GM19455 (cell line): ENCODE results near the gene ENG.
A peak's percentile ranks its signal among the peaks of the same experiment; 100 is the strongest.
"Not testable (repeated sequence)": the region's sequence is repeated elsewhere in the genome, so short reads cannot be mapped to it uniquely, and the experiment has no call there.

Experiments used
- ATAC-seq: cut with Tn5 transposase; IDR thresholded peaks from one replicate; pipeline ENCODE4 v1.9.1; 2021; ENCODE audit not compliant: unreplicated experiment

ENG gene

DNA sequence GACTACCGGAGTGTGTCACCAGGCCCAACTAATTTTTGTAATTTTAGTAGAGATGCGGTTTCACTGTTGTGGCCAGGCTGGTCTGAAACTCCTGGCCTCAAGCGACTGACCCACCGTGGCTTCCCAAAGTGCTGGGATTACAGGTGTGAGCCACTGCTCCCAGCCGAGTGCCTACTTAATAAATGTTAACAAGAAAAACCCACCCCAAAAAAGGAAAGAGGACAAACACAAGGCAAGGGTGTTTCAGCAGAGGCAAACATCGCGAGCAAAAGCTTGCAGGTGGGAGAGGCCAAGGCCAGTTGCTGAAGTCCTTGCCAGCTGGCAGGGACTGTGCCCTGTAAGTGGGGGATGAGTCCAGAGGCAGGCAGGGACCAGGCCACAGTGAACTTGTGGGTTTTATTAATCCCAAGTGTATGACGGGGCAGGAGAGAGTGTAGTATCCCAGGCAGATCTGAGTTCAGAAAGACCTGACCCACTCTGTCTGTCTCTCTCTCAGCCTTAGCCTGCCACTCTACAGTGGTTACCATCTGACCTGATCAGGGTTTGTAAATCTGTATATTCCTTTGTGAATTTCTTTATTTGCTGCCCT is 58.1 kb downstream of the ENG start:
- no peak for ATAC-seq

DNA sequence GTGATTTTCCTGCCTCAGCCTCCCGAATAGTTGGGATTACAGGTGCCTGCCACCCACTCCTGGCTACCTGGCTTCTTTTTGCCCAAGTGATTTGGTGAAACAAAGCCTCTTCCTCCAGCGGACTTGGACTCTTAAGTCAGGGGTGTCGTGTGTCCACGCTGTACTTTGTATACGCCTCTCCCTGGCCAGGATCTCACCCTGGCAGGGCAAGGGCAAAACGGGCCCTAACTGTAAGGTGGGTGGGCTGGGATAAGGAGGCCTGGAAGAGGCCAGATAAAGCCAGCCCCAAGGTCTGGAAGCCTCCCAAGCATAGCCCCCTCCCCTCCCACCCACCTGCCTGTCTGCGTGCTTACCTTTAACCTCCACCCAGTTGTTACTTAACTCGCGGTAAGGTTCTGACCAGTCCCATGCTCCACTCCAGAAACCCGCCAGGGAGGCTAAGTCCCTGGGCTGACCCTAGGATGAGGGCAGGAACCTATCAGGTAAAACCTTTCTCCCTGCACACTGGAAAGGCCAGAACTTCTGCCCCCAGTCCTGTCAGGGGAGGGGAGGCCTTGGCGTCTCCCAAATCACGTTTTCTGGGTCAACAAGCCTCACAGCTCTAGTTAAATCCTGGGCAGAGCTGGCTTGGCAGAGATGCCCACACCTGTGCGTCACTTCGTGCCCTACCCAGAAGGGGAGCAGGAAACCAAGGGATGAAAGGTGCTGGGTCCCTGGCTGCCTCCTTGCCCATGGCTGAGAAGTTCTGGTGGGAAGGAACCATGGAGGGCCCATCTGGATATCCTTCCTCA is 60.3 kb downstream of the ENG start:
- ATAC-seq = no peak

DNA sequence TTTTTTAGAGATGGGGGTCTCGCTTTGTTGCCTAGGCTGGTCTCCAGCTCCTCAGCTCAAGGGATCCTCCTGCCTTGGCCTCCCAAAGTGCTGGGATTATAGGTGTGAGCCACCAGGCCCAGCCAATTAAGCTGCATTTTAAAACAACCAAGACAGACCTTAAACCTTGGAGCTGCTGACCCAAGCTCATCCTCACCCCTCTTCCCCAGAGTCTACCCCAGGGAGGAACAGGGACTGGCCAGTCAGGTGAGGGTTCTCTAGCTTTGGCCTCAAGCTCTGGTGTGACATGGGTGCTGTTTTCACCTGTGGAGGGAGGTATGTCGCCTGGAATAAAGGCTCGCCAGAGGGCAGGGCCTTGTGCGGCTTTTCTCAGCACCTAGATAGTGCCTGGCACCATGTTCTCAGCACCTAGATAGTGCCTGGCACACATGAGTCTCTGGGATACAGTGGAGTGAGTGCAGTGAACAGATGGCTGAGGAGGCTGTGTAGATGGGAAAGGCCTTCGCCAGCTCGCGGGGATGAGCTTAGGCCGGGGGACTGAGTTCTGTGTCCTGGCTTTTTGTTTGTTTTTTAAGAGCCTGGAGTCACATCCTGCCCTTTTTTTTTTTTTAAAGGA is 61.3 kb downstream of the ENG start:
- no peak for ATAC-seq

DNA sequence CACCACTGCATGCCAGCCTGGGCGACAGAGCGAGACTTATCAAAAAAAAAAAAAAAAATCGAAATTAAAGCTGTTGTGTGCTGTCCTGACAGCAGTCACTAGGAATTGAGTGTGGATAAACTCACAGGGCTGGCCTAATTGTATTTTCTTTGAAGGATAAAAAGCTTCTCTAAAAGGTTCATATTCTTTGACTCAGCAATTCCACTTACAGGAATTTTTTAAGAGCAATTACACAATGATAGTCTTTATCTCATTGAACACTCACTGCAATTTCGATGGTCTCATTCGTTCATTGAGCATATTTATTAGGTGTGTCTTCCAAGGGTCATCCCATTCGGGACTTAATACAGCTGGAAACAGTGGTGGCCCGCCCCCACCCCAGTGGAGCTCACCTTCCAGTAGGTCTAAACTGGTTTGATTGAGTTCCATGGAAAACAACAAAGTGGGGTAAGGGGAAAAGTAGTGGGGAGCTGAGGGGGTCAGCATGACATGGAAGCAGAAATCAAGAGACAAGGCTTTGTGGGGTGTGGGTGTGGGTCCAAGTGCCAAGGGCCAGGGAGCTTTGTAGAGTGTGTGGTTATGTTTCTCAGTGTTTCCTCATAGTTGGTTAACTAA is 61.9 kb downstream of the ENG start:
- ATAC-seq = no peak

DNA sequence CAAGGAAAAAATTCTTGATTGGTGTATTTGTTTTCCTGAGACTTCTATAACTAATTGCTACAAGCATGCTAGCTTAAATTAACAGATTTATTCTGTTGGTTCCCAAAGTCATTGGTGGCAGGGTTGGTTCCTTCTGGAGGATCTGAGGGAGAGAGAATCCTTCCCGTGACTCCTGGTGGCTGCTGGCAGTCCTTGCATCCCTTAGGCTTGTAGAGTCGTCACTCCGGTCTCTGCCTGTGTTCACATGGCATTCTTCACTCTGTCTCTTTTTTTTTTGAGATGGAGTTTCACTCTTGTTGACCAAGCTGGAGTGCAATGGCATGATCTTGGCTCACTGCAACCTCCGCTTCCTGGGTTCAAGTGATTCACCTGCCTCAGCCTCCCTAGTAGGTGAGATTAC is 63.4 kb downstream of the ENG start:
- no peak for ATAC-seq

DNA sequence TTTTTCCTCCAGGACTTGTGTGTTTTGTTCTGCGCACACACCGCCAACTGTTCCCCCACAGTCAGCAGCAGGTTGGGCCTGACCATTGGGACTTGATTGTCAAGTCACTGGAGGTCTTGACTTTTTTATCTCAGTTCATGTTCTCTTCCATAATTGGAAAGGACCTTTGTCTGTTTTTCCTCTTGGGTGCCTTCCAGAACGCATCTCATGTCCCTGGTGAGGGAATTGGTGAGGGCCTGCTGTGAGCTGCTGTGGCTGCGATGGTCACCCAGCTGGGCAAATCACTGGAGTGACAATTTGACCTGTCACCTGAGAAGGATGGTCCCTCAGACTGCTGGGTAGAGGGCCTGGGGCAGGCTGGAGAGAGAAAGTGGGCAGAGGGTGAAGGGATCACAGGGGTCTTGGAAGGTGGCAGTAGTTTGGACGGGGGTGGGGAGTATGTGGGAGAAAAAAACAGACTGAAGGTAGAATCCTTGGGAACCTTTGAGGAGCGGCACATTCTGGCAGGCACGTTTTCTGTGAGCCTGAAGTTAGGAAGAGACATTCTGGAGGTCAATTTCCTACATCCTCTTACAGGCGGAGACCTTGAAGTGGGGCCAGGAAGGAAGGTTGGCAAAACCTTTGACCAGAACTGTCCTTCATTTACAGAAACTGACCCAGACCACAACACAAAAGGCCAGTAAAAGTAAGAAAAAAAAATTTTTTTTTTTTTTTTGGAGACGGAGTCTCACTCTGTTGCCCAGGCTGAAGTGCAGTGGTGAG is 64.2 kb downstream of the ENG start:
- no peak for ATAC-seq

DNA sequence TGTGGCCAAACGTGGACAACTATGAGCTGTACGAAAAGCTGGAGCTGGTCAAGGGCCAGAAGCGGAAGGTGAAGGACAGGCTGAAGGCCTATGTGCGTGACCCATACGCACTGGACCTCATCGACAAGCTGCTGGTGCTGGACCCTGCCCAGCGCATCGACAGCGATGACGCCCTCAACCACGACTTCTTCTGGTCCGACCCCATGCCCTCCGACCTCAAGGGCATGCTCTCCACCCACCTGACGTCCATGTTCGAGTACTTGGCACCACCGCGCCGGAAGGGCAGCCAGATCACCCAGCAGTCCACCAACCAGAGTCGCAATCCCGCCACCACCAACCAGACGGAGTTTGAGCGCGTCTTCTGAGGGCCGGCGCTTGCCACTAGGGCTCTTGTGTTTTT is 65.3 kb downstream of the ENG start:
- ATAC-seq = no peak

DNA sequence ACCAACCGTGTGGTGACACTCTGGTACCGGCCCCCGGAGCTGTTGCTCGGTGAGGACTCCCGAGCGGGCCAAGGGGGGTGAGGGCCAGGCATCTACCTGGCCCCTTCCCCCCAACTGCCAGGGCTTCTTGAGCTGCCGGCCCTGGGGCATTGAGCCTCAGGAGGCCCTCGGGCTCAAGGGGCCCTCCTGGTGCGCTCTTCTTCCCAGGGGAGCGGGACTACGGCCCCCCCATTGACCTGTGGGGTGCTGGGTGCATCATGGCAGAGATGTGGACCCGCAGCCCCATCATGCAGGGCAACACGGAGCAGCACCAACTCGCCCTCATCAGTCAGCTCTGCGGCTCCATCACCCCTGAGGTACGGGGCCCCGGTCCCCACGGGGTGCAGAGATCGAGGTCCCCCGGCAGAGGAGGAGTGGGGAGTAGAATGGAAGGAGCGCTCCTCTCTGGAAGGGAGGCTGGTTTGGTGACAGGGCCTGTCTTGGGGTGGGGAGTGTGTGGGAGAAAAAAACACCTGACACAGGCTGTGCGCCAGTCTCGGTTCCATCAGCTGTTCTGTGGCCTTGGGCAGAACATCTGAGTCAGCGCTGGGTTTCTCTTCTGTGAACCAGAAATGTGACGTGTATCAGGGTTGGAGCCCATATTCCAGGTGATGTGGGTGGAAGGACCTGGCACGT is 66.0 kb downstream of the ENG start:
- no peak for ATAC-seq

DNA sequence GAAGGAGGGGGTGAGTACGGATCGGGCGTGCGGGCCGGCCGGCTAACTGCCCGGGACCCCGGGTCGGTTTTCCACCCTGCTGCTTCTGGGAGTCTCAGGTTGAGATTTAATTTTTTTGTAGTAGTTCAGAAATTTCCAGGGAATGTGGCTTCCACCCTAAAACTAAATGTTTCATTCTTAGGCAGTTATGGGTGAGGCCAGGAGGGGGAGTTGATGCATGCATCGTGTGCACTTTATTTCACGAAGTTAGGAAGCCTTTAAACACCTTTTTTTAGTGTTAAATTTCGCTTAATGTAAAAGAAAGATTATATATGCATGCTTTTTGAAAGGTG is 67.7 kb downstream of the ENG start:
- ATAC-seq = no peak

DNA sequence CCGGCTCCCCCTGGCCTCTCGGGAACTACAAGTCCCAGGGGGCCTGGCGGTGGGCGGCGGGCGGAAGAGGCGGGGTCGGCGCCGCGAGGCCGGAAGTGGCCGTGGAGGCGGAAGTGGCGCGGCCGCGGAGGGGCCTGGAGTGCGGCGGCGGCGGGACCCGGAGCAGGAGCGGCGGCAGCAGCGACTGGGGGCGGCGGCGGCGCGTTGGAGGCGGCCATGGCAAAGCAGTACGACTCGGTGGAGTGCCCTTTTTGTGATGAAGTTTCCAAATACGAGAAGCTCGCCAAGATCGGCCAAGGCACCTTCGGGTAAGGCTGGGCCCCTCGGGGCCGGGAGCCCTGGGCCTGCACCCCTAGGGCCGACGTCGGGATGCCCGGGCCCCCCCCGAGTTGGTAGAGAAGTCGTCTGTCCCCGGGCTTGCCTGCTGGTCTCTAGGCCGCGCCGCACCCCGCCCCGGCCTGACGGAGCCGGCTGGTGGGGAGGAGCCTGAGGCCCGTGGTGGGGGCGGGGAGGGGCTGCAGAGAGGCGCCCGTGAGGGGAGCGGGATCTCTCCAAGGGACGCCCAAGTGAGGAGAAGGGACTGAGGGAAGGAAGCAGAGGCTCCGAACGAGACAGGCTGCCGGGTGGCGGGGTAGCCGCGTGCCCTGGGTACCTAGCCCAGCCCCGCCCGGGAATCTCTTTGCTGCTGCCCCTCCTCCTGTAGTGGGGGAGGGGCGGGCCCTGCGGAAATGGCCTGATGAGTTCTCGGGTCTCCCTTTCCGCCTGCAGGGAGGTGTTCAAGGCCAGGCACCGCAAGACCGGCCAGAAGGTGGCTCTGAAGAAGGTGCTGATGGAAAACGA is 68.3 kb downstream of the ENG start, which contains the start of gene CDK9:
Gene CDK9, plus strand, starts transcription at position 102 of the 840 bp plus-strand sequence. Its CDS starts 115 bp downstream, at position 217.
- peak; percentile 68 for ATAC-seq

DNA sequence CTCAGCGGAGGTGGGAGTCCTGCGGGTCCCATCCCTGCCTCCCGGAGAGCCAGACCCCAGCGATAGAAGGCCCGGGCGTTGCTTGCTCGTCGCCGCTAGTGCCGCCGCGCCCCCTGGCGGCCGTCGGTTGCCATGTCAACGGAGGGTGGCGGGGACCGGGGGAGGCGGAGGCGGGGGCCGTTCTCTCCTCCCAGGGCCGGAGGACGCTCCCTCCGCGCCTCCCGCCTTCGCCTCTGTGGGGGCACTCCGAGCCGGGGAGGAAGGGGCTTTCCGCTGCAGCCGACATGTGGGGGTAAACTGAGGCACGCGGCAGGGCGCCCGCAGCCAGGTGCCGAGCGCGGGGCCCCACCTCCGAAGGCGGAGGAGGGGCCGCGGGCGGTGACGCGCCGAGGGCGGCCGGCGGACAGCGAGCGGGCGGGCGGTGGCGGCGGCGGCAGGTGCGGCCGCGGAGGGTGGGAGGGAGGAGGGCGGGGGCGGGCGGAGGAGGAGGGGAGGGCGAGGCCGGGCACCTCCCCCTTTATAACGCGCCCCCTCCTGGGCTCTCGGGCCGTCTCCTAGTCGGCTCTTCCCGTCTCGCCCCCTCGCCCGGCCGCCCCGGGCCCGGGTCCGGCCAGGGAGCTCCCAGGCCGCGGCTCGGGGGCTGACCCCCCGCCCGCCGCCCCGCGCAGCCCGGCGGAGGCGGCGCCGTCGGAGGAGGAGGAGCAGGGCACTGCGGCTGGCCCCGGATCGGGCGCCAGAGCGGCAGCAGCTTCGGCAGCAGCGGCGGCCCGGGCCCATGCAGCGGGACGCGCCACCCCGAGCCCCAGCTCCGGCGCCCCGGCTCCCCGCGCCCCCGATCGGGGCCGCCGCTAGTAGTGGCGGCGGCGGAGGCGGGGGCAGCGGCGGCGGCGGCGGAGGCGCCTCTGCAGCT is 69.2 kb downstream of the ENG start:
- ATAC-seq = peak; percentile 45

DNA sequence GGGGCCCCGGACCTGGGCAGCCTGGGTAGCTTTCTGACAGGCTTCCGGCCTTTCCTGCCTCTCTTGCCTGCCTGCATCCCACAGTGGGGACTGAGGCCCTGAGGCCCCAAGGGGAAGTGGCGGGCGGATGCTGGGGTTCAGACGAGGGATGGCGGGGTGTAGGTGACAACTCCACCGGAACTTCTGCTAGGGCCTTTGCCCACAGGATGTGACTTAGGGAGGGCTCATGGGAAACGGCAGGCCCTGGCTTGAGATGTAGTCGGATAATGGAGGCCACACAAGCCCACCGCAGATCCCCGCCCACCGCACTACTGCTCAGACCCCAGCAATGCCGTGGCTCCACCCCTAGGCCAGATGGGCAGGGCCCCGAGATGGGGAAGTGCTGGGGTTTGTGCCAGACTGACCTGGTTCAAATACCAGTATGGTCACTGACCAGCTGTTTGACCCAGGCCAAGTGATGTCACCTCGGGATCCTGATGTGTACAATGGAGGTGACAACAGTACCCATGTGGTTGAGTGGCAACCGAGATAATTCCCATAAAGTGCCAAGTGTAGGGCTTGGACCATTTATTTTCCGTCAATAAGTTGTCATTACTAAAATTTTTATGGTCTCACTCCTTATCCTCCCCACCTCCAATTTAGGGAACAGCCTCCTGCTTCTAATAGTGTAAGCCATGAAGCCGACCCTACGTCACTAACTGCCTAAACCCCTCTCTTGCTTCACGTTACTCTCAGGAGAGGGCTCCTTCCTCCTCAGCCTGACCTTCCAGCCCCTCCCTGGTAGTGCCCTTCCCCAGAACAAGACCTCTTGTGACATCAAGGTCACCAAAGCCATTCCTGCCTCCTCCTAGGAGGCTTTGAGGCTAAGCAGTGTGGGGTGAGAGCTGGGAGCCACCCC is 71.1 kb downstream of the ENG start:
- no peak for ATAC-seq

DNA sequence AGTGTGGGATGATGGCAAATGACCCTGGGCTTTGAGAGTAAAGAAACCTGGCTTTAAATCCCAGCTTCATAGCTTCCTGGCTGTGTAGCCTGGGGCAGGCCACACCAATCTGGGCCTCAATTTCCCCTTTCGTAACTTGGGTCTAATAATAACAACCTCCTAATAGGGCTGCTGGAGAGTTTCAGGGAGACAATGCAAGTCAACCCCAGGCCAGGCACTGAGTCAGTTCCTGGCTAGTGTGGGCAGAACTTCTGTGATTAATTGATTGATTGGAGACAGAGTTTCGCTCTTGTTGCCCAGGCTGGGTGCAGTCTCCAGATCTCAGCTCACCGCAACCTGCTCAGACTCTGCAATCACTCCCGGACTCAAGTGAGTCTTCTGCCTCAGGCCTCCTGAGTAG is 72.7 kb downstream of the ENG start:
- no peak for ATAC-seq

DNA sequence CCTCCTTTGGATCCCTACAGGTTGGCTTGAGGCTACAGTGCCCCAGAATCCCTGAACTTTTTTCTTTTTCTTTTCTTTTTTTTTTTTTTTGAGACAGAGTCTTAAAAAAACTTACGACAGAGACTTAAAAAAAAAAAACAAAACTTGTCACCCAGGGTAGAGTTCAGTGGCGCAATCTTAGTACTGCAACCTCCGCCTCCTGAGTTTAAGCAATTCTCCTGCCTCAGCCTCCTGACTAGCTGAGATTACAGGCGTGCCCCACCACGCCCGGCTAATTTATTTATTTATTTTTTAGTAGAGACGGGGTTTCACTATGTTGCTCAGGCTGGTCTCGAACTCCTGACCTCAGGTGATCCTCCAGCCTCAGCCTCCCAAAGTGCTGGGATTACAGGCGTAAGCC is 73.5 kb downstream of the ENG start:
- not testable (repeated sequence) for ATAC-seq

DNA sequence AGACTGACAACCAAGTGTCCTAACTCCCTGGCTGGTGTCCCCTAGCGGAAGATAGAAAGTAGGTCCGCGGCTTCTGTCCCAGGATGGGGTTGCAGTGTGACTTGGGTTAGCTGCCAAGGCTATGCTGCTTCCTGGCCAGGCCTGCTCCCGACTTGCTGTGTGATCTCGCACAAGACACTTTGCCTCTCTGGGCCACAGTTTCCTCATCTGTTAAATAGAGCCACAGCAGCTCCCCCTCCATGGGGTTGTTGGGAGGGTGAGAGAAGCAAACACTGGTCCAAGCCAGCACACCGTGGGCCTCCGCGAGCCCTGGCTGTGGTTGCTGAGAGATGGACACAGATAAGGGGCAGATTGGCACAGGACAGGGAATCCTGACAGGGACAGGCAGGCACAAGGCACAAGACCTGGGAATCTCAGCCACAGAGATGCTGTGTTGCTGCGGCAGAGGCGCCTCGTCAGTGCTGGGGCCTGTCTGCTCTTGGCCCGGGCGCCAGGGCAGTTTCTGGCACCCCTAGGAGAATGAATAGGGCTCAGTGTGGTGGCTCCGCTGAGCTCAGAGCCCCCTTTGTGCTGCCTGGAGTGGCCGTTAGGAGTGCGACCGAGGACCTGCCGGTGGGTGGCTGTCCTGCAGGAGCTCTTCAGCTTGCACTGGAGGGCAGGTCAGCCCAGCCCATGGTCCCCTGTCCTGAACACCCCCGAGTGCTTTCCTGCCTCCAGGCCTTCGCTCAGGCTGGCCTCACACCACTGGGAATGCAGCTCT is 74.2 kb downstream of the ENG start:
- no peak for ATAC-seq

DNA sequence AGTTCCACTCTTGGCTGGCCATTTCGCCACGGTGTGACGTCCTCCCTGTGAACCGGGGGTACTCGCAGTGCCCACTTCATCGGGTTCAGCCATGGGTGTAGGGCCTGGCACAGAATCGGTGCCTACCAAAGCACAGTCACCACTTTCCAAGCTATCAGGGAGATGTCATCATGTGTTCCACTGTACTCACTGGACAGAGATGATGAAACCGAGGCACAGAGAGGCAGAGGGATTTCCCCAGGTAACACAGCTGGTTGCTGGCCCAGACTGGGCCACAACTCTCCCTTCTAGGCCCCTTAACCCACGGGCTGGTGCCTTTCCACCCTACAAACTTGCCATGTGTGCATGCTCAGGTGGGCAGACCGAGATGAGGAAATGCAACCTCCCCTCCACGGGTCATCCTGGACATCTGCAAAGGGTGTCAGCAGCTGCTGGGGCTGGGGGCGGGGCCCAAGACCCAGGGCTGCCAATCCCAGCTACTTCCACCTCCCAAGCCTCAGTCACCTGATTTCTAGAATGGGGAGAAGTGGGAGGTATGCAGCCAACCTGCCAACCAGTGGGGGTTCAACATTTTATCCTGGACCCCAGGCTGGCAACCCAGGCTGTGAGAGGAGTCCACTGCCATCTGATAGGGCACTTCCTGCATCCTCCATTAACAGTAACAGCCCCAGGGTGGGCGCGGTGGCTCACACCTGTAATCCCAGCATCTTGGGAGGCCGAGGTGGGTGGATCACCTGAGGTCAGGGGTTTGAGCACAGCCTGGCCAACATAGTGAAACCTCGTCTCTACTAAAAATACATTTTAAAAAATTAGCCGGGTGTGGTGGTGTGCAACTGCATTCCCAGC is 75.1 kb downstream of the ENG start:
- peak; percentile 43 for ATAC-seq
